Prostate gland (tissue), 2 donors: ENCODE data around the gene CCL19.

Source experiments
- POLR2A ChIP-seq: fragments of 450-650 bp; IDR thresholded peaks from one replicate; pipeline ENCODE4 v1.6.1; 2016; ENCODE audit warnings: antibody characterized with exemption, mild to moderate bottlenecking
- POLR2AphosphoS5 ChIP-seq: sonication (generic); formaldehyde crosslinking; IDR thresholded peaks from one replicate; pipeline ENCODE4 v1.6.1; 2017; ENCODE audit warnings: antibody characterized with exemption
- TF ChIP-seq, protein P1 (sequence below), 4 experiments: fragments of 200-600 bp in 2 of 4; fragments of 450-650 bp in 2 of 4; sonication (generic) in 2 of 4; IDR thresholded peaks; 1 replicate in 3 of 4; 2 replicates in 1 of 4; pipeline ENCODE4 v1.5.1; 2016 to 2019; ENCODE audit warnings: antibody characterized with exemption in 4 of 4, mild to moderate bottlenecking in 2 of 4, moderate library complexity in 2 of 4

DNA sequence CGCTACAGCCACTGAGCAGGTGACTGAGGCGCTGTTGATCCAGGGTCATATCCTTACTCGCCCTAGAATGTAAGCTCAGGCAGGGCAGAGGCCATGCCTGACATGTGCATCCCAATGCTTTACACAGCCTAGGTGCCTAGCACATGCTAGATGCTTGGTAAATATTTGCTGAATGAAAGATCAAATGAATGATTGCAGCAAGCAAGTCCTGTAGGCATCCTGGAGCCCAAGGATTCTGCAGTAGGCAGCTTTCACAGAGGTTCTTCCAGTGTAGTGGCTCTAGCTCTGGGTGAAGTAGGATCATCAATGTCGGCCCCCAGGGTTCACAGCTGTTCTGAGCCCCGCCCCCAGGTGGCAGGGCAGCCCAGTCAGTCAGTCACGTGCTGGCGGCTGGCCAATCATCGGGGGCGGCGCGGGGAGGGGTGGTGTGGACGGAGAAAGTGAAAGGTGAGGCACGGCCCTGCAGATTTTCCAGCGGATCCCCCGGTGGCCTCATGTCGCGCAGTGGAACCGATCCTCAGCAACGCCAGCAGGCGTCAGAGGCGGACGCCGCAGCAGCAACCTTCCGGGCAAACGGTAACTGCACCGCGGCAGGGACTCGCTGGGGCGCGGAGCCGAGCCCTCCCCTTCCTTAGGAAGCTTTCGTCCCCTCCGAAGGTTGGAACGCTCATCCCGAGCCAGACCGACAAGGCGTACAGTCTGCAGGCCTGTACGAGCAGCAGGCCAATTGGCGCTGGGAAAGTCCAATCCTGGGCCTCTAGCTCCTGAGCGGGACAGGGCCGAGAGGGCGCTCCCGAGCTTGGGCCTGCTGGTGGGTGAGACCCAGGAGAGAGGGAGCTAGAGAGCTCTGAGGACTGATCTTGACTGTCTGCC, 44.6 kb downstream of the CCL19 start, which contains the start of gene GALT:
- TF ChIP-seq, protein P1, sequence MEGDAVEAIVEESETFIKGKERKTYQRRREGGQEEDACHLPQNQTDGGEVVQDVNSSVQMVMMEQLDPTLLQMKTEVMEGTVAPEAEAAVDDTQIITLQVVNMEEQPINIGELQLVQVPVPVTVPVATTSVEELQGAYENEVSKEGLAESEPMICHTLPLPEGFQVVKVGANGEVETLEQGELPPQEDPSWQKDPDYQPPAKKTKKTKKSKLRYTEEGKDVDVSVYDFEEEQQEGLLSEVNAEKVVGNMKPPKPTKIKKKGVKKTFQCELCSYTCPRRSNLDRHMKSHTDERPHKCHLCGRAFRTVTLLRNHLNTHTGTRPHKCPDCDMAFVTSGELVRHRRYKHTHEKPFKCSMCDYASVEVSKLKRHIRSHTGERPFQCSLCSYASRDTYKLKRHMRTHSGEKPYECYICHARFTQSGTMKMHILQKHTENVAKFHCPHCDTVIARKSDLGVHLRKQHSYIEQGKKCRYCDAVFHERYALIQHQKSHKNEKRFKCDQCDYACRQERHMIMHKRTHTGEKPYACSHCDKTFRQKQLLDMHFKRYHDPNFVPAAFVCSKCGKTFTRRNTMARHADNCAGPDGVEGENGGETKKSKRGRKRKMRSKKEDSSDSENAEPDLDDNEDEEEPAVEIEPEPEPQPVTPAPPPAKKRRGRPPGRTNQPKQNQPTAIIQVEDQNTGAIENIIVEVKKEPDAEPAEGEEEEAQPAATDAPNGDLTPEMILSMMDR (IDR thresholded peaks at IDR 0.05) = peak; percentile 21 to 64 (median 46)
- TF ChIP-seq POLR2A = peak; percentile 59
- peak; percentile 88 for TF ChIP-seq POLR2AphosphoS5
